HG02588 (cell line): ENCODE results near the gene YIF1B.

Experiments
- ATAC-seq: cut with Tn5 transposase; IDR thresholded peaks from one replicate; pipeline ENCODE4 v1.9.1; 2021; ENCODE audit warnings: mild to moderate bottlenecking, moderate library complexity; ENCODE audit not compliant: unreplicated experiment

The YIF1B gene

DNA sequence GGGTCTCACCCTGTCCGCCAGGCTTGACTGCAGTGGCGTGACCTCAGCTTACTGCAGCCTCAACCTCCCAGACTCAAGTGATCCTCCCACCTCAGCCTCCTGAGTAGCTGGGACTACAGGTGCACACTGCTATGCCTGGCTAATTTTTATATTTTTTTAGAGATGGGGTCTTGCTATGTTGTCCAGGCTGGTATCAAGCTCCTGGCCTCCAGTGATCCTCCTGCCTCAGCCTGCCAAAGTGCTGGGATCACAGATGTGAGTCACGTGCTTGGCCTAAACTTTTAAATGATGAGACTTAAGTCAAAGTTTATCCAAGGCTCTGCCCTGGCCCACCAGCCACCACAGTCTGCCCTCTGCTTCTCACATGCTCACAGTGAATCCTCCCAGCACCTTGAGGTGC is 9.5 kb downstream of the YIF1B start:
- ATAC-seq = no peak

DNA sequence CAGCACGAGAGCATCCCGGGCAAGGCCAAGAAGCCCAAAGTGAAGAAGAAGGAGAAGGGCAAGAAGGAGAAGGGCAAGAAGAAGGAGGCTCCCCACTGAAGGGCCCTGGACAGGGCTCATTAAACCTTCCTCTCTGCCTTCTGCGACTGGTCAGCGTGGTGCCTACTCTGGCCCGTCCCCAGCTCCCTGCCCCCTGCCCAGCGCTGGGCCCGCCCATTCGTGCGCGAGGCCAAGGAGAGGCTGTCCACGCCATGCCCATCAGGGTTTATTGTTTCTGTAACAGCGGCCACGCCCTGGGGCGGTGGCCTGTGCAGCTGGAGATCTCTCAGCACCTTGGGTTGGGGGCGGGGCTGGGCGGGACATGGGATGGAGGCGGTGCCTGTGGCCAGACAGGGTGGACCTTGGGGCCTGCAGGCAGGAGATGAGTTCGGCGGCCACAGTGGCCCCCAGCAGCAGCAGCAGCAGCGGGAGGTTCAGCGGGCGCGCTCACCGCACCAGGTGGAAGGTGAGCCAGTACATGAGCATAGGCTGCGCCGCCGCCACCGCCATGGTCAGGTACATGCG is 10.8 kb downstream of the YIF1B start:
- ATAC-seq = no peak

DNA sequence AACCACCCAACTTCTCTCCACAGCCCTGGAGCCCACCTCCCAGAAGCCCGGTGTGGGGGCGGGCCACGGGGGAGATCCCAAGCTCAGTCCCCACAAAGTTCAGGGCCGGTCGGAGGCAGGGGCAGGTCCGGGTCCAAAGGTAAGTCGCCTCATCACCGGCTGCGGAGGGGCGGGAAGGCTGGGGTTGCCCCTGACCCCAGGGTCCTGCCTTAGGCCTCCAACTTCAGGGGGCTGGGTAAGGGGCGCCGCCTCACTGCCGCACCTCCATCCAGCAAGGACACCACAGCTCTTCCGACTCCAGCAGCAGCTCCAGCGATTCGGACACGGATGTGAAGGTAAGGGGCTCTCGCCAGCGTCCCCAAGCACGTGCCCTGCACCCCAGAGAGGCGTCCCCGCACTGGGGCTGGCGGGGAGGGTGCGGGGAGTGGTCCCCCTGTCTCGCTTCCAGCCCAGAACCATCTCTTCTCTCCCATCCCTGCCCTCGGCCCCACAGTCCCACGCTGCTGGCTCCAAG is 11.3 kb downstream of the YIF1B start:
- ATAC-seq = no peak

DNA sequence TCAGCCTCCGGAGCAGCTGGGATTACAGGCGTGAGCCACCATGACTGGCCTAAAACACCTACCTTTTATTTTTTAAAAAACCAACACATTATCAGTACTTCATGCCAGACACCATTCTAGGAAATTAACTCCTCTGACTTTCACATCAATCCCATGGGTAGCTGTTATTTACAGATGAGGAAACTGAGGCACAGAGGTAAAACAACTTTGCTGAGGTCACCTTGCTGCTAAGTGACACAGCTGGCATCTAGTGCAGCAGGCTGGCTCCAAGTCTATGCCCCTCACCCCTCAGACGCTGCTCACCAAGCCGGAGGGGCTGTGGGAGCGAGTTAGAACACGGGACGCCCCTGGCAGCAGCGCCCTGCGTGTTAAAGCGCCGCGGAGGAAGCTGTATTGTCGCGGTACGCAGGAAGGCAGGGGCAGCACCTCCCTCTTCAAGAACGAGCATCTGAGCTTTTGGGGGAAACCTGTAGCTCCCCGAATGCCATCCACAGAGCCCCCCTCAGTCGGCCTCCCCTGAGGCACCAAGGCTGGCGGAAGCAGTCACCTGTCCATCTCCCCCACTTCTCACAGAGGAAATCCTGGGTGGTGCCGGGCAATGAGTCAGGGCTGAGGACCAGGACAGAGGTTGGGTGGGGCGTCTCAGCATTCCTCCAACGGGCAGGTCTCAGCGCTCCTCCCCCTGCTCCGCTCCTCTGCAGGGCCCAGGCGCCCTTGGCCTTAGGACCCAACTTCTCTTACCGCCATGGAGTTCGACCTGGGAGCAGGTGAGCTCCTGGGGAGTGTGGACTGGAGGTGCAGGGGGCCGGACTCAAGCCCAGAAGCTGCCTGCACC is 12.0 kb downstream of the YIF1B start, which contains the start of gene C19orf33:
C19orf33 (plus strand) TSS at position 735 of the 835 bp plus-strand sequence; CDS start at position 746, 11 bp downstream.
- no peak for ATAC-seq

DNA sequence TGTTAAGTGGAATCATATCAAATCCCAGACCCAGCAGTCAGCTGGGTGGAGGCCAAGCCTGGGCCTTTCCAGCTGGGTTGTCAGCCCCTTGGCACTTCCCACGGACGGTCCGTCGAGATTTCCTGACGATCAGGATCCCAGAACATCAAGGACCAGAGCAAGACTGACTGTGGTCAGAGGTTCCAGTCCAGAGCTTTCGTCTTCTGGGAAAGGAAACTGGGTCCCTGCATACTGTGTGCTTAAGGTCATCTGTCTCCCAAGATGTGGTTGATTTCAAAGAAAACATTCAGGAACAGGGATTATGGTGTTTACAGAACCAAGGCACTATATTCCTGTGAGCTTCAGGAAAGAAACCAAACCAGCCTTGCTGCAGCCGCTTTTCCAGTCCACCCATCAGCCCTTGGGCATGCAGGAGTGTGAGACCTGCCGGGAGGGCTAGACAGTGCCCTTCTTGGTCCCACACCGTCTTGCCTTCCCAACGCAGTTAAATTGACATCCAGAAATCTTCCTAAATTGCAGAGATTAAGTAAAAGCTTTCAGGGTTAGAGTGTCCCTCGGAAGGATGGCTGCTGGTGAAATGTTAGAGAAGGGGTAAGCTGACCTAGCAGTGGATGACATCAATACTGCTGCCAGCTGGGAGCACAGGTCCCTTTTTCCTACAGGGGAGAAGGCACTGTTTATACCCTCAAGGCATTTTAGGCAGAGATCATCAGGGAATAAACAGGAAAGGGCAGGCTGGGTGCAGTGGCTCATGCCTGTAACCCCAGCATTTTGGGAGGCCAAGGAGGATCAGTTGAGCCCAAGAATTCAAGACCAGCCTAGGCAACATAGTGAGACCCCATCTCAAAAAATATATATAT is 16.7 kb downstream of the YIF1B start:
- no peak for ATAC-seq

DNA sequence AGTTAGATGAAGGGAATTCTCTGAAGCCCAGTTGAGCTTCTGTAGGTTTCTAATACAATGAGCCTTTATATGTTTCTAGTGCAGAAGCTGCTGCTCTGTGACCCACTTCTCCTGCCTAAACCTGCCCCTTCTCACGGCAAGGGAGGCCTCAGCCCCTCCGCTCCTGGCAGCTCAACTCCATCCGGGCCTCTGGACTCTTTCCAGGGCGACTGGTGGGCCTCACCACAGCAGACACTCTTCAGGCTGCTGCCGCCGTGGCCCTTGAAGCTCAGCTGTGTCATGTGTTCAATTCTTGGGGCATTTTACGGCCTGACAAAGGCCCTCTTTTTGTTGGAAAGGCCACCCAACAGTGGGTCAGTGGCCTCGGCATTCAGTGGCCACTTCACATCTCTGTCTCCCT is 21.7 kb downstream of the YIF1B start:
- no peak for ATAC-seq

DNA sequence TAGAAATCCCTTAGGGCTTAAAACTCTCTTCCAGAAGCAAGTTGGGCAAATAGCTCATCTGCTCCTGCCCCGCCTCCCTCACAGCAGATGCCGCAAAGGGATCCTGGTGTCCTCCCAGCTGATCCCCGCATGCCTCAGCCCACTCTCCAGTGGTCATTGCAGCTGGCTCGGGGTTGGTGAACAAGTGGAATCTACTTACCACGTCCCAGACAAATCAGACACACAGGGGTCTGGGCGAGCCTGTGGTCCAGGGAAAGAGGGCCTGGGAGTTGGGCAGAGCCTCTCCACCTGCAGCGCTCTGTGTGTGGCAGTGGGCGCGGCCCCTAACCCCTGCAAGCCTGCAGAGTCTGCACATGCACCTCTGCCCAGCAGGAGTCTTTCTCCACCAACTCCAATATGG is 22.5 kb downstream of the YIF1B start:
- no peak for ATAC-seq

DNA sequence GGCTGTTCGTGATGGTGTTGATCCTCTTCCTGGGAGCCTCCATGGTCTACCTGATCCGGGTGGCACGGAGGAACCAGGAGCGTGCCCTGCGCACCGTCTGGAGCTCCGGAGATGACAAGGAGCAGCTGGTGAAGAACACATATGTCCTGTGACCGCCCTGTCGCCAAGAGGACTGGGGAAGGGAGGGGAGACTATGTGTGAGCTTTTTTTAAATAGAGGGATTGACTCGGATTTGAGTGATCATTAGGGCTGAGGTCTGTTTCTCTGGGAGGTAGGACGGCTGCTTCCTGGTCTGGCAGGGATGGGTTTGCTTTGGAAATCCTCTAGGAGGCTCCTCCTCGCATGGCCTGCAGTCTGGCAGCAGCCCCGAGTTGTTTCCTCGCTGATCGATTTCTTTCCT is 23.9 kb downstream of the YIF1B start:
- ATAC-seq = no peak

DNA sequence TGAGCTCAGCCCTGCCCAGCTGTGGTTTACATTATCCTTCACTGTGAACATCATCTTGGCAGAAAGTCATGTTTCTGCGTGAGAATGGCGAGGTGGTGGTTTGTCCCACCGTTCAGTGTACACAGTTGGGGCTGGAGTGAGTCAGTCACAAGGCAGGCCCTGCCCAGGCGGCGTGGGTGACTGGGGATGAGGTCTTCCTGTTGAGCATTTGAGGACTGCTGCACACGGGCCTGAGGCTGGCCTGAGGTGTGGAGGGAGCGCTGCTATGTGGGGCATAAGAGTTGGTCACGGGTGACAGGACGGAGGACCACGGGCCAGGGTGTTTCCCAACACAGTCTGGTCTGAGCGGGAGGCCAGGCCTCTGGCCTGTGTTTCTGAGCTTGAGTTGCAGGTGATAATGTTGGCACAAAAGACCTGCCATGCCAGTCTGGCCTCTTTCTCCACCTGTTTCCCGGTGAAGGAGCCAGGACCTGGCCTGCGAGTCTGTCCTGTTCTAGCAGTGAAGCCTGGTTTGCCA is 25.1 kb downstream of the YIF1B start:
- no peak for ATAC-seq

DNA sequence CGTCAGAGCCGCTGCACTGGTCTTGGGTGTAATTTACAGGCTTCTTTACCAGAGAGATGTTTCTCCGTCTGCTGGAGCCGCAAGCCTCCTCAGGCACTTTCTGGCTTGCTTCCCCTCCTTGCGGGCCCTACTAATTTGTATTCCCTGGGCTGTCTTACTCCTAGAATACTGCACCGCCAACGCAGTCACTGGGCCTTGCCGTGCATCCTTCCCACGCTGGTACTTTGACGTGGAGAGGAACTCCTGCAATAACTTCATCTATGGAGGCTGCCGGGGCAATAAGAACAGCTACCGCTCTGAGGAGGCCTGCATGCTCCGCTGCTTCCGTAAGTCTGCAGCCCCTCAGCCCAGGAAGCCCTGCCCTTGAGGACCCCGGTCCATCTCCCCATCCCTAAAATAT is 25.8 kb downstream of the YIF1B start:
- no peak for ATAC-seq

DNA sequence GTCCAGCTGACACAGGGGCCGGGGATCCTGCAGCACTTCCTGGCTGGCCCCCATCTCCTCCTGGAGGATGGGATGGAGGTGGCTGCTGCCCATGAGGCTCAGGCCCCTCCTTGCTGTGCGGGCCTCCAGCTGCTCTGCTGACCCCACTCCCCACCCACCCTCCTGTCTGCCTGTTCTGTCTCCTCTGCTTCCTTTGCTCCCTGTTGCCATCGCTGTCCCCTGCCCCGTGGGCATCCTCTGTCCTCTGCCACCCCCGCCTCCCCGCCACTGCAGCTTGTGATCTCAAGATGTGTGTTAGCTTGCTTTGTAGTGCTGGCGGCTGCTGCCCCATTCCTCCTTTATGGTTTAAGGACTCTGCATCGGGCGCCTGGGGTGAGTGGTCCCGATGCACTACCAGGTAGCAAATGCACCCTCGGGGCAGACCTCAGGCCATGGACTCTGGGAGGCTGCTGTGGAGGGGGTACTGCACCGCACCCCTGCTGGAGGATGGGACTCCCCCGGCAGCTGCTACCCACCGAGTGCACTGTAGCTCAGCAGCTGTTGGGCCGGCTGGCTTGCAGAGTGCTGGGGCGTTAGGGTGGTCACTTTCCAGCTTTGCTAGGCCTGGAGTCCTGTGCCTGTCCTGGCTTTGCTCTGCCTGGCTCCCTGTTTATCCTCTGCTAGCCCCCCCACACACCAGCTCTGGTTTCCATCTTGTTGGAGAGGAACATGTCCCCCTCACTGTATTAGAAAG is 27.5 kb downstream of the YIF1B start:
- no peak for ATAC-seq

DNA sequence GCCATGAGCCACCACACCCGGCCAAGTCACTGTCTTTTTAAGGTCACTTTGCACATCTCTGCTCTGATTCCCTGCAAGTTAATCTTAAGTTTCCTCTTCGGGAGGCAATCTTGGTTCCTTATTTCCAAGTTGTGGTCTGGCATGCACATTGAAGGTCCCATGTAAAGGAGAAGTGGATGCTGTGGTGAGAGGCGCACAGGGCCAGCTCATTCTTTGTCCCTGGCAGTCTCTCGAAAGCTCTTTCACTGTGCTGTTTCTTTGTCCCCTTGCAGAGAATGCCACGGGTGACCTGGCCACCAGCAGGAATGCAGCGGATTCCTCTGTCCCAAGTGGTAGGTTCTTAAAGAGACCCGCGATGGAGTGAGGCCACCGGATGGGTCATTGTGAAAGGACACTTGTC is 28.1 kb downstream of the YIF1B start:
- no peak for ATAC-seq

DNA sequence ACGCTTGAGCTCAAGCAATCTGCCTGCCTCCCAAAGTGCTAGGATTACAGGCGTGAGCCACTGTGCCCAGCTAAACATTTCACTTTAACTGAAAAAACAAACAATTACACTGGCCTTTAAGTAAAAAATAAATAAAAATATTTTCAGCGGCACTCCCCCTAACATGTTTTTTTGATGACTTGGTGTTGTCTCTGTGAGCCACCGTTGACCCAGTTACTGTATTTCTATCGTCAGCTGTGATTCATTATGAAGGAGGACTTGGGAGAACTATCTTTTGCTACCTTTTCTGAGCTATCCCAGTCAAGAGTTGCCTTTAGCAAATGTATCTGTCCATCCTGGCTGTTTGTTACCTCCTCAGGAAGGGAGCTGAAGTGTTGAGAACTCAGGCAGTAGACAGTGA is 30.2 kb downstream of the YIF1B start:
- ATAC-seq = no peak

DNA sequence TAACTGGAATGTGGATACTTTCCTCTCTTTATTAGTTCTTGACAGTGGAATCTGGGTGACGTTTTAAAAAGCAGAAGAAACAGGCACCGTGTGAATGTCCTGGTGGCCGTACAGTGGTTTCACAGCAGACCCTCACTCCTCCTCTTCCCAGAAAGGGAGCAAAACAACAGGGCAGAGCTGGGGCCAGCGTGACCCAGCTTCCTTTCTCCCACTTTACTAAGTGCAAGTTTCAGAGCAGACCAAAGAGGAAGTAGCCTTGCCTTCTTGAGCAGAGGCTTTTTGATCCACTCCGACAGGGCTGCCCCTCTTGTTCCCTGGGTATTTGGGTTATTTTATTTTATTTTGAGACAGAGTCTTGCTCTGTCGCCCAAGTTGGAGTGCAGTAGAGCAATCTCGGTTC is 31.3 kb downstream of the YIF1B start:
- ATAC-seq = no peak

DNA sequence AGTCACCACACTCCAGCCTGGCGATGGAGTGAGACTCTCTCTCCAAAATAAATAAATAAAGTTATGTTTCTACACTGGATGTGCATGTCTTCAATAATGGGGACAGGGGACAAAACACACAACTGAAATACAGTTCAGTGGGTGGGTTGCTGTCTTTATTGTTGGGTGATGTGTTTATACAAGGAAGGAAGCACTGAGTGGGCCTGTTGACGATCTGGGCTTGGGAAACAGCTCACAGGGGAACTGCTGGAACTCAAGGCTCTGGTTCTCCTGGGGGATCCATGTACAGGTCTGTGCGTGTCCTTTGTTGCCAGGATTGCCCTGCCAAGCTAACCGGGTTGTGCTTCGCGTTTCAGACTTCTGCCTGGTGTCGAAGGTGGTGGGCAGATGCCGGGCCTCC is 32.5 kb downstream of the YIF1B start:
- ATAC-seq = no peak

DNA sequence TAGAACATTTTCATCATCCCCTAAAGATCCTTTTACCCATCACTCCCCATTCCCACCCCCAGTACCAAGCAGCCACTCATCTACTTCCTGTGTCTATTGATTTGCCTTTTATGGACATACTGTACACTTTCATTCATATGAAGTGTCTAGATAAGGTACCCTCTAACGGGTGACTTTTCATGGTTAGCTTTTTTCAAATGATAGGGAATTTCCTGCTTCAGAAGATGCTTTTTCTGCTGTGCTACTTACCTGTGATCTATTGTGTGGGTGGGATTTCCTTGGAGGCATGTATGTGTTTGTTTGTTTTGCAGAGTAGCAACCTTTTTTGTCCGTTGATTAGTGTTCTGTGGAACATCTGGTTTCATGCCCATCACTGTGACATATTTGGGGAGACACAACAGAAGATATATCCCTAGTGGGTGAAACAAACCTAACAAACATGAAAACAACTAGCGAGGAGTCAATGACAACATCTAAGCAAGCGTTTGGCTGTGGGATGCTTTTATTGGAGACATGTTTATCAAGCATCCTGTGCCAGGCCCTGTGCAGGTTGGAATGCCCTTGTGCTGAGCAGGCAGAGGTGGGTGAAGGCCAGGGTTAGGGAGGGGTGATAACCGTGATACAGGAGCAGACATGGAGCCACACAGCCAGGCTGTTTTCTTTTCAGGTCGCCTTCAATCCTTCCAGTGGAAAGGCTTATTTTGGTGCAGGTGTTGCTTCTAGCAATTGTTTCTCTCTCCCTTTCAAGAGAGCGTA is 33.8 kb downstream of the YIF1B start:
- ATAC-seq = no peak

DNA sequence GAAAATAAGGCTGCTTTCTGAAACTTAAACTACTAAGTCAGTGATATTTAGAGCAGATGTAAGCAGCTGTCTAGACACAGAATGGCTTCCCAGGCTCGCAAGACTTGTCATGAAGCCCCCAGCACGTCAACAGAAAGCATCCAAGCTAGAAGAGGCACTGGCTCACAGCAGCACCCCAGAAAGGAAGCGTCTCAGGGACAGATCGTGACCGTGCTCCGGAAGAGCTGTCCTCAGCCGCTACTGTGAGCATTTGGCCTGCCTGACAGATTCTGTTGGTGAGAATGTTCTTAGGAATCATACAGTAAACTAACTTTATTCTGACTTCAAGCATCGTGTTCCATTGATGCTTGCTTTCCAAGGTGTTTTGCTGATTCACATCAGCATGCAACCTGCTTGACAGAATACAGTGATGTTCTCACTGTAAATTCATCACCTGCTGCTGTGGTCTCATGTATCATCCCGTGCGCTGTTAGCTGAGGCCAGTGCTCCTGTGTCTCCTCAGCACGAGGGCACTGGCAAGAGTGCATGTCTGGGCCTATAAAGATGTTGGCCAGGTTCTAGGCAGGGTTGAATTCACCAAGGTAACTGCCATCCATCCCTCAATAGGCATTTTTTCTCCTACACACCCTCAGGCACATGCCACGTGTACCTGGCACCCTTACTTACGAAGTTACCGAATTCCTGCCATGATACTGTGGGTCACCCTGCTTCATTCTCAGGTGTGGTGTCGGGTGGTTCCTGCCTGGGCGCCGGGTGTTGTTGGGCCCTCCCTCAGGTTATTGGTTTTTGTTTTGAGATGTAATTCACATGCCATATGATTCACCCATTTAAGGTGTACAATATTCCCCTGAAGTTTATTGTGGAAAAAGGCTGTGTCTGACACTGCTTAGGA is 35.5 kb downstream of the YIF1B start:
- ATAC-seq = no peak

DNA sequence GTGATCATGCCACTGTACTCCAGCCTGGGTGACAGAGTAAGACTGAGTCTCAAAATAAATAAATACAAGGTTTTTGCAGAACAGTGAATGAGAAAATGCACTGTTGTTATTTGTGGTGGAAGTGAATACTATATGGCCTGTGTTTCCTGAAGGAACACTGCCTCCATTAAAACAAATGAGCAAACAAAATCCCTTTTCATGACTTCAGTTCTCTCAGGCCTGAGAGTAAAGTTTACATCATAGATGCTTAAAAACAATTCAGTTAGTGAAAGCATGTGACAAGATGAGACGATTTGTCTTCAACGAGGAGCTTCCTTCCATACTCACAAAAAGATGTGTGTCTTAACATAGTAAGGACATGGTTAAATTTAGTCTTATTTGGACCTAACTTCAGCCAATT is 37.0 kb downstream of the YIF1B start:
- ATAC-seq = no peak
